Stimulated activated CD8-positive, alpha-beta memory T cell treated with anti-CD3 and anti-CD28 coated beads, Interleukin-12 subunit alpha, Interleukin-12 subunit beta, amount 100 ng/mL, for 1 hour (primary cell): ENCODE measurements around the gene FMO5.
"Not testable (repeated sequence)": the region's sequence is repeated elsewhere in the genome, so short reads cannot be mapped to it uniquely, and the experiment has no call there.

Source experiments
- DNase-seq: peaks from one replicate; pipeline ENCODE4 v3.0.0-alpha.2; 2020; ENCODE audit warnings: low read depth

FMO5 gene

DNA sequence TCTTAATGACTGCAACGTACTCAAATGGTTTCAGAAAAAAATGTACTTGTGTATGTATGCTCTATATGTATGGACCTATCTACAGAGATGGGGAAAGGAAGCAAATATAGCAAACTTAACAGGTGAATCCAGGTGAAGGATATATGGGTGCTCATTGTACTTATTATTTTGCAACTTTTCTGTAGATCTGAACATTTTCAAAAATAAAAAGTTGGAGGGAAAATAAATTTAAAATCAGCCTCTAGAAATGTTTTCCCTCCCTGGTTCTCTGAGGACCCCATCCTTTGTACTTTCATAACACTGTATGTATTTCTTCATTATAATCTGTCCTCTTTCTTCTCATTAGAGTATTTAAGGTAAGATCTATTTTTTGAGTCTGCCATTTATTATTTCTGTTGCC lies 17.9 kb downstream of the FMO5 start:
- DNase-seq = no peak

DNA sequence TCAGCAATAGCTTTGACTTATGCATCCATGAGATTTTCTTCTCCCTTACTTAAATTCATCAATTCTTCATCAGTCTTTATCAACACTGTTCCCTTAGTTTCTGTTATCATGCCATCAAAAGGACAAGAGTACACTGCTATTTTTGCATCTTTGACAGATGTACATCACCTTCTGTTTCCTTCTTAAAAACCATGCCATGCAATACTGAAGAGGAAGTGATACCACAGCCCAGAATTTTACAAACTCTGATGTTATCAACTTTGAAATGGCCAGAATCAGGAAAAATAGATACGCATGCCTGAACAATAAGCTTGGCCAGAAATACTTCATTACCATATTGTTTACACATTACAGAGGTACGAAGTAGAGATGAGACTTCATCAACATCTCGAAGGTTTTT lies 21.1 kb downstream of the FMO5 start:
- no peak for DNase-seq

DNA sequence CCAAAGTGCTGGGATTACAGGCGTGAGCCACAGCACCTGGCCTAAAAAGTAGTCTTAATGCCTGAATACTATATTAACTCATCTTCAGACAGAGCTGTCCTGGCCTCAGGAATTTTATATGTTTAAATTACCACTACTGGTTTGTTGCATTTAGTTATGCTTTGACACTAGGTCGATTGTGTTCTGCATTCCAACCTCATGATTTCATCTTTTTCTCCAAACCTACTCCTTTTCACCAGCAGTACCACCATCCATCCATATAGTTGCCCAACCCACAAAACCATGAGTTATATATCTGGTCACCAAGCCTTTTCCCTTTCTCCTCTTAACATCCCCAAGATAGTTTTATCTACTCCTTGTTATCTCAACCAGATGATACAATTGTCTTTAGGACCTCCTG lies 22.6 kb downstream of the FMO5 start:
- no peak for DNase-seq

DNA sequence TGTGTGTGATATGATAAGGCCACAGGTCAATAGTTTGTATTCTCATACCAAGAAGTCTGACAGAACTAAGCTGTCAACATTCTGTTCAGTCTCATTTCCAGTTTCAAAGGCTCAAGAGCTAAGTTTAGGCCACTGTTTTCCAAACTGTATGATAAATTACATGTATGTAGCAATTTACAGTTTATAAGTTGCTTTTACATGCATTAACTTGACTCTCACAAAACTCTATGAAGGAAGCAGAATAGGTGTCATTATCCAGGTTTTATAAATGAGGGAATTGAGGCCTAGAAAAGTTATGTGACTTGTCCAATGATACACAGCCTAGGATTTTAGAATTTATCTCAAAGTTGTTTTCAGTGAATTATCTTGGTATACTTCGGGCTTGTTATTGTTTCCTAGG lies 23.4 kb downstream of the FMO5 start:
- DNase-seq = no peak

DNA sequence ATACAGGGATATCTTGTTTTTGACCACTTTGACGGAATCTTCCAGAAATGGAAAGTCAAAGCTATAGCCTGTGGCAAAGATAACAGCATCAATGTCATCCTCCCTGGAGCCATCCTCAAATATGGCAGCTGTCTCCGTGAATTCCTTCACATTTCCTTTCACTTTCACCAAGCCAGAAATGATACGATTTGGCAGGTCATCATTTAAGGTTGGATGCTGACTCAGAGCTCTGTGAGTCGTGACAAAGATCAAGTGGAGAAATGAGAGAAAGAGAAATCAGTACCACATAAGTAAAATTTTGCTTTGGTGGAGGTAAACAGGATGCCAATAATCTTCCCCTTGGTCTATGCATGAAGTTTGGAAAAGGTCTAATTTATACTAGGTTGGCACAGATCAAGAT lies 23.9 kb downstream of the FMO5 start:
- no peak for DNase-seq

DNA sequence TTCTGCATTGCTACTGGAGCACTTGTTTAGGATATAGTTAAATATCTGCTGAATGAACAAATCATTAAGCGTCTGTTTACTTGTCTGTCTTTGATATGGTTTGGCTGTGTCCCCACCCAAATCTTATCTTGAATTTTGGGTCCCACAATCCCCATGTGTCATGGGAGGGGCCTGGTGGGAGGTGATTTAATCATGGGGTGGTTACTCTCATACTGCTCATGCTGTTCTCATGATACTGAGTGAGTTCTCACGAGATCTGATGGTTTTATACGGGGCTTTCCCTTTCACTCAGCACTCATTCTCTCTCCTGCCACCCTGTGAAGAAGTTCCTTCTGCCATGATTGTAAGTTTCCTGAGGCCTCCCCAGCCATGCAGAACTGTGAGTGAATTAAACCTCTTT lies 27.8 kb downstream of the FMO5 start:
- DNase-seq = not testable (repeated sequence)

DNA sequence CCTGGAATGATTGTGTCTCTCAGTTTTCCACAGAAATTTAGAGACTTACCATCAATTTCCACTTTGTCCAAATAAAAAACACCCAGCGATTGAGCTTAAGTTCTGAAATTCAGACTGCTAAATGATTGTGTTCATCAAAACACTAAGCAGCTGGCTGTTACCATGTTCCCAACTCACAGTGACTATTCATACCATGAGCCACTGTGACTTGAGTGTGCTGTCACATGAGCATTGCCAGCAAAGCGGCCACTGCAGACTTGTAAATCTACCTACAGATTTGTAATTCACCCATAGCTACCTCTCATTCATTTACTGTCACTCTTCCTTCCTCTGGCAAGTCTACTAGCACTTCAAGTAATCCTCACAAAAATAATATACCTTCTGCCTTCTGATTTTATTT lies 35.6 kb downstream of the FMO5 start:
- DNase-seq = no peak

DNA sequence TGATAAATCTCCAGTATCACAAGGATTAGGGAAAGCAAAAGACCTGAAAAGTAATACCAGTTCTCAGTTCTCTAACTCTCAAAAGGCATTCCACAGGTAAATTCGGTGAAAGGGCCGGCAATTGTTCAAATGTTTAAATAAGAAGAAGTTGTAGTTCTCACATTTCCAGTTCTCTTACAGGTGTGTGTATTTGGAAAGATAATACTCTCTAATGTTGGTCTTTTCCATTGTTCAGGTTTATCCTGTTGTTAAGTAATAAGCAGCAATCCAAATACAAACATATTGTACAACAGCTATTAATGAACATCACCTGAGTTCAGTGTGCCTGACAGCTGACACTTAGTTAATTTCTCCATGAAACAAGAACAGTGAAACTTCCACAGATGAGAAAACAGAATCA lies 39.7 kb downstream of the FMO5 start:
- DNase-seq = no peak

DNA sequence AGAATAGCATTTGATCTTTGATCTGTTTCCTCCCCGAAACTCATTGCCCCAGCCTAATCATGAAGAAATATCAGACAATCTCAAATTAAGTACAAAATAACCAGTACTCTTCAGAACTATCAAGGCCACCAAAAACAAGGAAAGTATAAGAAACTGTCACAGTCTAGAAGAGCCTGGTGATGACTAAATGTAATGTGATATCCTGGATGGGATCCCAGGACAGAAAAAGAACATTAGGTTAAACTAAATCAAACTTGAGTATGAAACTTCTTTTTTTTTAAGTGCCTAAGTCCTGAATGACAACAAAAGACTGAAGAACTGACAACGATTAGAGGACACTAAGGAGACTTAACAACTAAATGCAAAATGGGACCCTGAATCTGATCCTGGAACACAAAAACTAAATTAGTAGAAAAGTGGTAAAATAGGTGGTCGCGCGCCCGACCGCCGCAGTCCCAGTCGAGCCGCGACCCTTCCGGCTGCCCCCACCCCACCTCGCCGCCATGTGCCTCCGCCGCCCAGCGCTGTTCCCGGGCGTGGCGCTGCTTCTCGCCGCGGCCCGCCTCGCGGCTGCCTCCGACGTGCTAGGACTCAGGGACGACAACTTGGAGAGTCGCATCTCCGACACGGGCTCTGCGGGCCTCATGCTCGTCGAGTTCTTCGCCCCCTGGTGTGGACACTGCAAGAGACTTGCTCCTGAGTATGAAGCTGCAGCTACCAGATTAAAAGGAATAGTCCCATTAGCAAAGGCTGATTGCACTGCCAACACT lies 47.3 kb downstream of the FMO5 start:
- no peak for DNase-seq

DNA sequence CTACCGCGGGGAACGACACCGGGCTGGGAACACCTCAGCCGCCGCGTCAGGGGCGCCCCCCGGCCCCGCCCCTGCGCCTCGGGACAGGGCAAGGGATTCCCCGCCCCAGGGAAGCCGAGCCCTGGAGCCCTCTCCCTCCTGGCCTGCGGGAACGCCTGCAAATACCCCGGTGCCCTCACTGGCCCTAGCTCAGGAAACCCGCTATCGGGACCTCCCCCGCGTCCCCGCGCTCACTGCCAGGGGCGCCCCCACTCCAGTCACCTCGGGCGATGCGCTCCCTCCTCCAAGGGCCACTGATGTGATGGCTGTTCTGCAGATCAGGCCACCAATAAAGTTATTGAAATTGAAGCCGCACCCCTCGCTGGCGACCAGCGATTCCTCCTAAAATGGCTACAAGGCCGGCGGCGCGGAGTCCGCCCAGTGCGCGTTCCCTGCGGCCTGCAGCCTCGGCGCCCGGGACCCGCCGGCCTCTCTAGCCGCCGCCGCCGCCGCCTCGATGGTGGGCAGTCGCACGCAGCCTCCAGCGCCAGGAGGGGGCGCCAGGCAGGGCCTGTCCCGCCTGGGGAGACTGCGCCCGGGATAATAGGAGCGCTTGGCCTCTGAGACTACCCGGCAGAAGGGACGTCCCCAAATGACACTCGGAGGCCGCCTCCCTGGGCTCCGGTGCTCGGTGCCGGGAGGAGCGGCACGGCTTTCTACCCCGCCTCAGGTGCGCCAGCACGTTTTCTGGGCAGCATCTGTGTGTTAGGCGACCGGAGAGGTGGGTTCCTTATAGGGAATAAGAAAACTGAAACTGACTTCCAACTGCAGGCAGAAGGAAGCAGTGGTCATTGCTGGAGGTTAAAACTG lies 52.7 kb downstream of the FMO5 start, which contains the start of gene PRKAB2:
Gene PRKAB2 (minus strand): TSS at position 303 of the 849 bp plus-strand sequence. CDS start 326 bp downstream, outside the sequence.
- DNase-seq = peak; percentile 79

DNA sequence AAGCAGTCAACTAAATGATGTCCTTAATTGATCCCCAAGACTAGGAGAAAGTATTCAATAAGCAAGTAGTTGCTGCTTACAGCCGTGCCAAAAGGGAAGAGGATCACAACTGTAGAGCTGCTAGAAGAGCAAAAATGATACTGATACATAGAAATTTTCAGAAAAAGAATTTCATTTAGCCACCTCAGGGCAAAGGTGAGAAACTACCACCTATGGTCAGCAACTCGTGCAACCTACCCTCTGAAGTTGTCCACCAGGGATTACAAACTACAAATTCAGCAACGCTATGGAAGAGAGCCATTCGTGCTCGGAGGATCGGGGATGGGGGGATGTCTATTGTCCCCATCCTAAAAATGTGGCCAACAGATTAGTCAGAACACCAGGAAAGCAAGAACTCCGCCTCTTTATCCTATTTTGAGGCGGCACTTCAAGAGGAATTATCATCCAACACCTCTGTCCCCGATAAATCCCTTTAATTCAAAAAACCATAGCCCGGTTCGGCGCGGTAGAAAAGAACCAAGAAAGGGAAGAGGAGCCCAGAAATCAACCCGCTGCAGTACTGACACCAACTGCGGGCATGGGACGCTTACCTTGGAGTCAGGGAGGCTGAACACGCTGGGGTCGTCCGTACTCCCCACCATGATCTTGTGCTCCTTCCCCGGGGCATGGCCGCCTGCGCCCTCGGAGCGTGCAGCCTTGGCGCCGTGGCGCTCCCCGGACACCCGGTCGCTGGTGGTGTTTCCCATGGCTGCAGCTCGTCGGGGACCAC lies 53.6 kb downstream of the FMO5 start:
- no peak for DNase-seq

DNA sequence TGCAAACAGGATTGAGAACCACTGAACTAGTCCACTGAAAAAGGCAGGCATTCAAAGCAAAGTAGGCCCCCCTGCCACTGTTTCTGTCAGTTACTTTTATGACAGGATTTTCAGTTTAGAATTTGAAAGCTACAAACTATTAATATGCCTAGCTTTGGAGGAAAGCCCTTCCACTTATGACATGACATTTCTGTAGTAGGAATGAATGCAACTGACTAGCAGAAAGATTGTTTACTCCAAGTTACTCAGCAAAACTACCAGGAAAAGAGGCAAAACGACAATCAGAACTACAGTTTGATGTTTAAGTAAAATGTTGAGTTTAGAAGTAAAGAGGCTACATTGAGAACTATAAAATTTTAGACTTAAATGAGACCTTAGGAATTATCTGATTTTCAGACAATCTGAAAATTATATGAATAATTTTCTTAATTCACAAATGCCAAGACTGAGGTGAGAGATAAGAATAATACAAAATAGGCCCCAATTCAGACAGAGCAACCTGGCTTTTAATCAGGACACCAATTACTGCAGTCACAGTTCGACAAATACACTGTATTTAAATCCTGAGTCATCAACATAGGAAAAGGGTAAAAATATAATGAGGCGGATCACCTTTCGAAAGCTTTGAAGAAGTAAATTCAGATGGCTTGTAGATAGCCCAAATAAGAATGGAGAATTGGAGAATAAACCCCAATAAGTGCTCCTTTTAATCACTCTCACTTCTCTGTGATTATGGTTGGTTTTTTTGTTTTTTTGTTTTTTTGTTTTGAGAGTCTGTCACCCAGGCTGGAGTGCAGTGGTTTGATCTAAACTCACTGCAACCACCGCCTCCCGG lies 55.1 kb downstream of the FMO5 start:
- DNase-seq = no peak

DNA sequence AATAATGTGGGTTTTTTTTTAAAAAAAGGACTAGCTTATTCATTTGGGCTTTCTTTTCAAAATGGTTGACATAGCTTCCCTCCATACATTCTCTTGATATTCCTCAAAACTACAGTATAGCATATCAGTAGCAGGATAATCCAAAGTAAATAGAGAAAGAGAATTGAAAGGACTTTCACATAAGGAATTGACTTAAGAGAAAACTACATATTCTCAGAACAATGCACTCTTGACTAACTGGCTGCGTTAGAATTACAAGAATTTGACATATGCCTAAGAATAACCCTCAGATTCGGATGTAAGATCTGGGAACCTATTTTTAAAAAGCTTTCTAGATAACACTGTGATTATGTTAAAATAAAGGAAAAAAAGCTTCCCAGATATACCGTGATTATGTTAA lies 56.0 kb downstream of the FMO5 start:
- no peak for DNase-seq

DNA sequence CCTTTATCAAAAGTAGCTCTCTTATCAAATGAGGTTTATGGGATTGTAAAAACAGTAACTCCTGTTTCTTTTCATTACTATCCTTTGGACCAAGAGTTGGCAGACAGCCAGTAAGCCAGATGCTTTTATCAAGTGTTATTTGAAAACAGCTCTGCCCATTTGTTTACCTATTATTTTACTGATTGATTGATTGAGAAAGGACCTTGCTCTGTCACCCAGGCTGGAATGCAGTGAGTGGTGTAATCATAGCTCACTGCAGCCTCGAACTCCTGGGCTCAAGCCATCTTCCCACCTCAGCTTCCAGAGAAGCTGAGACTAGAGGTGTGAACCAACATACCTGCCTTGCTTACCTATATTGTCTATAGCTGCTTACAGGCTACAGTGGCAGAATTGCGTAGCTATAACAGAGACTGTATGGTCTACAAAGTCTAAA lies 56.5 kb downstream of the FMO5 start:
- DNase-seq = no peak

DNA sequence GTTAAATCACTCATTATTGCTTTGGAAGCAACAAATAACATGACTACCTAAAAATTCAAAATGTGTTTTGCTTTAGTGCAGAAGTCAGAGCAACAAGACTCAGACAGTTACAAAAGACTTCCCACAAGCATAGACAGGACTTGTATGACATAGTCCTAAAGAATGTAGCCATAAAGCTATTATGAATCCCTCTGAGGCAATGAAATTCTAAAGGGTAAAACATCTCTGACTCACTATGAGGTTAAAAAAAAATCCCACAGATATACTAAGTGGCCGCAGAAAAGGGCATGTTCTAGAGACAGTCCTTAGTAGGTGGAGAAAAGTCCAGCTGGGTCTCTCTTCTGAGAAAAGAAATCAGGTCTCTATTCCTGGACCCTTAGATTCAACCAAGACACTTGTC lies 57.8 kb downstream of the FMO5 start:
- DNase-seq = no peak

DNA sequence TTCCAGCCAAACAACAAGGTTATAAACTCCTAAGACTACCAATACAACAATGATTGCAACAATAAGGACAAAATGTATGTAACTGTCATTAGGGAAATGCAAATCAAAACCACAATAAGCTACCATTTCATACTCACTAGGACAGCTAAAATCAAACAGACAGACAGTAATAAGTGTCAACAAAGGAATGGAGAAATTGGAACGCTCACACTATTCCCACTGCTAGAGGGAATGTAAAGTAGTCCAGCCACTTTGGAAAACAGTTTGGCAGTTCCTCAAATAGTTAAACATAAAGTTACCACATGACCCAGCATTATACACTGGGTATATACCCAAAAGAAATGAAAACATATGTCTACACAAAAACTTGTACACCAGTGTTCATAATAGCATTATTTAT lies 62.1 kb downstream of the FMO5 start:
- DNase-seq = no peak

DNA sequence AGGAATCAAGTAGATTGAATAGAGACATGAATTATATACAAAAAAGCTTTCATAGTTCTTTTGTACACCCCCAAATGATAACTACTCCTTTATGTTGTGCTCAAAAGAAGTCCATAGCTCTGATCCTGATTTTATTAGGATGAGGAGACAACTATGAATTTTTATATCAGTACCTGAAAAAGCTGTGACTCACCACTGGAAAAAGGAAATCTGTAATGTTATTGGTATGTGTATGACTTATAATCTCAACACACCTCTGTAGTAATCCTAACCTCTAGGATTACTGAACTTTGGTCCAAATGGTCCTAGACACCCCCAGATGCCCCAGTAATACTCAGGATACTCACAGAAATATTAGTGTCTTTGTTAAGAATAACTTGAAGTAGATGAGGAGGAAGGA lies 63.0 kb downstream of the FMO5 start:
- DNase-seq = no peak

DNA sequence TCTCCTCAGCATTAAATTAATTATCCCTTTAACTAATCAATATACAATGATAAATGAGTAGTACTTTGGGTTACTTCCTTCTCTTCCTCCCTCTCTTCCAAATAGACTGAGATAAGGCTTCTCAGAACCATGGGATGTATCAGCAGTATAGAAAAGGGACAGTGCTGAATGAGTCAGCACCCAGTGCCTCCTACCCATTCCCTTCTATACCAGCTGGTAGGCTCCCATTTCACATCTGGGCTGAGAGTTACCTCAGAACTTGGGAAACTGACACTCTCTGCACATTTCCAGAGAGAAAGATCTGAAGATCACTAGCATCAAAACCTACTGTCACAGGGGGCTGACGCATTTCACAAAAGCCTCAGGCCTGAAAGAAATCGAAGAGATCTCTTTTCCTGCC lies 68.0 kb downstream of the FMO5 start:
- not testable (repeated sequence) for DNase-seq

DNA sequence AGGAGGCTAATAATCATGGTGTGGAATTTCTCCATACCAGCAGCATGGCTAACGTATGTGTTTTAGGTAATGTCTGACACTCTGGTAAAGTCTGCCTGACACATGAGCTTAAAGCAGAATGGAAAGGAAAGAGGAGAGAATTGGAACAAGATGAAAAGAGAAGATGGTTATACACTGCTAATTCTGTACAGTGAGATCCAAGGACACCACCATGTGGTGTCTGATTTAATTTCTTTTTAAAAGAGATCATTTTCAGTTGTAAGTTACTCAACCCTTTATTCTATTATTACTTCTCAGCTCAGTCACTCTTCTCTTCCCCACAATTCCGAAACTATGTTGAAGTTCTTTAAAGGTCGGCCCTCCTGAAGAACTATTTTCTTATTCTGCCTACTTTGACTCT lies 68.5 kb downstream of the FMO5 start:
- no peak for DNase-seq

DNA sequence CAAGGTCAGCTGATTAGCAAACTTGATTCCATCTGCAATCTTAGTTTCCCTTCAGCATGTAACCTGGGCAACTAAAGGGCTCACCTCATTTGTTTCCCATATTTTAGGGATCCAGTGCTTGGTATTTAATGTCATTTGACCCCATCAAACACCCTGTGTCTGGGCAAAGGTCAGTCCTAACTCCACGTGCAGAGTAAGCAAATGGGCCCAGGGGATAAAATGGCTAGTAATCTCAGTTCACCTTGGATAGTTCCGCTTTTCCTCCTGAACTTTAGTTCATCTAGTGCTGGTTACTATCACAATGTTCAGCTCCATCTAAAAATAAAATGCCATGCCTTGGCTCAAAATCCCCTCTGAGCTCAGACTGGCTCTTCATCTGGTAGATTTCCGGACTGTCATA lies 72.4 kb downstream of the FMO5 start:
- no peak for DNase-seq

DNA sequence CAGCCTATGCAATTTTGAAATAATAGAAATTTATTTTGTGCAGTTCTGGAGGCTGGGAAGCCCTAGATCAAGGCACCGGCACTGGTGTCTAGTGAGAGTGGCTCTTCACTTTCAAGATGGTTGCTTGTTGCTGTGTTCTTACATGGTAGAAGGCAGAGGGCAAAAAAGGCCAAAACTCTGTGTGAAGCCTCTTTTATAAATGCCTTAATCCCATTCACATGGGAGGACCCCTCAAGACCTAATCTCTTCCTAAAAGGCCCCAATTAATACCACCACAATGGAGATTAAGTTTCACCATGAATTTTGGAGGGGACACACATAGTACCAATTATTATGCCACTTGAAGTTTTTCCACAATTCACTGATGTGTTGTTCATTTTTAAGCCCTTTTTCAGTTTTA lies 73.9 kb downstream of the FMO5 start:
- DNase-seq = no peak

DNA sequence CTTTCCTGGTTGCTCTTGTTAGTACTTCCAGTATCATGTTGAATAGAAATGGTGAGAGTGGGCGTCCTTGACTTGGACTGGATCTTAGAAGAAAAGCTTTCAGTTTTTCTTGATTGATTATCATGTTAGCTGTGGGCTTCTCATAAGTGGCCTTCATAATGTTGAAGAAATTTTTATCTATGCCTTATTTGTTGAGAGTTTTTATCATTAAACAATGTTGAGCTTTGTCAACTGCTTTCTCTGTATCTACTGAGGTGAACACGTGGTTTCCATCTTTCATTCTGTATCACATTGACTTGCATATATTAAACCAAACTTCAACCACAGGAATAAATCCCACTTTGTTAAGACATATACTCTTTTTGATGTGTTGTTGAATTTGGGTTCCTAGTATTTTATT lies 82.3 kb downstream of the FMO5 start:
- no peak for DNase-seq
